ENCODE results near the gene TMEM69. TPM values are rescaled to one million over a fixed set of nuclear protein-coding genes. Genes with fewer than 3 reads are reported as not detected.

Gene TMEM69
- total and polyA plus RNA-seq, 10 of the 15 experiments (the other 5 are each of a cell fraction or from before 2014, with no cell fraction given), result 44.6 to 162 (median 88.8) TPM

DNA sequence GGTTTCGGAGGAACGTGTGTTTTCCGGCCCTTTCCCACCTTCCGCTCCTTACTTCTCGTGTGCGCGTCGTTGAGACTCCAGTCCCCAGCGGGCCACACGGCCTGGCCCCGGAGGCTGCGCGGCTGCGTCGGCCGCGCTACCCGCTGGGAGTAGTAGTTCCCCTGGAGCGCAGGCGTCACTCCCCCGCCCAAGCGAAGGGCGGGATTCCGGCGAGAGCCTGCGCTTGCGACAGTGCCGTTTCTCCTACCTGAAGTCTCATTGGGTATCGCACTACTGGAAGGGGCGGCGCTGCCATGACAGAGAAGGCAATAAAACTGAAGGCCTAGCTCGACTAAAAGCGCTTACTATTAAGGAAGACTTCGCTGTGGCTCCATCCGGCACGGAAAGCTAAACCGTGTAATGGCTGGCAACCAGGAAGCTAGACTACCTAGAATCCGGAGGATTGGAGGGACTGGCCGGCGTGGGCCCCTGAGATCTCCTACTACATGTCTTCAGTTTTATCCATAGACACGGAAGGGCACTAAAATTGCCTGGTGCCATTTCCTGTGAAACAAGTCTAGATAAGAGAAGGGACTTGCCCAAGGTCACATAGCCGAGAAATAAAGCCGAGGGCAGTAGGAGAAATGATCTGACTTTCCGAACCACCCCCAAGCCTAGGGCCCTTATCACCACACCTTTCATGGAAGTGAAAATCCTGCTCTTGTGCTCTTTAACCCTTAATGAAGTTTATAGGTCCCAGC, 797 bp upstream of the TMEM69 start (continued):
- TF ChIP-seq, protein P1, sequence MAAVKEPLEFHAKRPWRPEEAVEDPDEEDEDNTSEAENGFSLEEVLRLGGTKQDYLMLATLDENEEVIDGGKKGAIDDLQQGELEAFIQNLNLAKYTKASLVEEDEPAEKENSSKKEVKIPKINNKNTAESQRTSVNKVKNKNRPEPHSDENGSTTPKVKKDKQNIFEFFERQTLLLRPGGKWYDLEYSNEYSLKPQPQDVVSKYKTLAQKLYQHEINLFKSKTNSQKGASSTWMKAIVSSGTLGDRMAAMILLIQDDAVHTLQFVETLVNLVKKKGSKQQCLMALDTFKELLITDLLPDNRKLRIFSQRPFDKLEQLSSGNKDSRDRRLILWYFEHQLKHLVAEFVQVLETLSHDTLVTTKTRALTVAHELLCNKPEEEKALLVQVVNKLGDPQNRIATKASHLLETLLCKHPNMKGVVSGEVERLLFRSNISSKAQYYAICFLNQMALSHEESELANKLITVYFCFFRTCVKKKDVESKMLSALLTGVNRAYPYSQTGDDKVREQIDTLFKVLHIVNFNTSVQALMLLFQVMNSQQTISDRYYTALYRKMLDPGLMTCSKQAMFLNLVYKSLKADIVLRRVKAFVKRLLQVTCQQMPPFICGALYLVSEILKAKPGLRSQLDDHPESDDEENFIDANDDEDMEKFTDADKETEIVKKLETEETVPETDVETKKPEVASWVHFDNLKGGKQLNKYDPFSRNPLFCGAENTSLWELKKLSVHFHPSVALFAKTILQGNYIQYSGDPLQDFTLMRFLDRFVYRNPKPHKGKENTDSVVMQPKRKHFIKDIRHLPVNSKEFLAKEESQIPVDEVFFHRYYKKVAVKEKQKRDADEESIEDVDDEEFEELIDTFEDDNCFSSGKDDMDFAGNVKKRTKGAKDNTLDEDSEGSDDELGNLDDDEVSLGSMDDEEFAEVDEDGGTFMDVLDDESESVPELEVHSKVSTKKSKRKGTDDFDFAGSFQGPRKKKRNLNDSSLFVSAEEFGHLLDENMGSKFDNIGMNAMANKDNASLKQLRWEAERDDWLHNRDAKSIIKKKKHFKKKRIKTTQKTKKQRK (IDR thresholded peaks at IDR 0.05; ENCODE audit: low read depth, low read length), result no peak
- TF ChIP-seq MTA3 (IDR thresholded peaks at IDR 0.05; ENCODE audit: borderline replicate concordance, low read length) (no peak), ZNF384 (IDR thresholded peaks at IDR 0.05; ENCODE audit: borderline replicate concordance, low read depth, low read length) (no peak), YY1 (IDR thresholded peaks at IDR 0.05; ENCODE audit: low read depth, low read length) (peak; percentile 92), GABPA (IDR thresholded peaks at IDR 0.05; ENCODE audit: low read depth) (peak; percentile 76), LARP7 (IDR thresholded peaks at IDR 0.05) (no peak), SREBF2 (IDR thresholded peaks at IDR 0.05; ENCODE audit: low read length) (no peak), HDAC2 (IDR thresholded peaks at IDR 0.05) (no peak), STAT3 (IDR thresholded peaks at IDR 0.05; ENCODE audit: low read depth, low read length) (no peak), NFXL1 (IDR thresholded peaks at IDR 0.05; ENCODE audit: borderline replicate concordance) (no peak), IKZF2 (IDR thresholded peaks at IDR 0.05) (no peak; a peak in 1 of 4 replicates), POLR2A (IDR thresholded peaks at IDR 0.05; ENCODE audit: low read depth, low read length) (peak; percentile 93), SMAD5 (IDR thresholded peaks at IDR 0.05; ENCODE audit: low read depth) (peak; percentile 97), TCF7 (IDR thresholded peaks at IDR 0.05; ENCODE audit: borderline replicate concordance) (no peak), NRF1 (conservative IDR thresholded peaks at IDR 0.05; ENCODE audit: low read depth, low read length) (peak; percentile 71), PAX8 (IDR thresholded peaks at IDR 0.05) (no peak), TARDBP (IDR thresholded peaks at IDR 0.05; ENCODE audit: borderline replicate concordance) (peak; percentile 76; the same call in 1 of the 2 replicates), SPI1 (IDR thresholded peaks at IDR 0.05; ENCODE audit: borderline replicate concordance, insufficient read depth, low read depth, low read length) (no peak), KLF5 (IDR thresholded peaks at IDR 0.05; ENCODE audit: partially characterized antibody) (peak; percentile 31)
- TF ChIP-seq, protein P2, sequence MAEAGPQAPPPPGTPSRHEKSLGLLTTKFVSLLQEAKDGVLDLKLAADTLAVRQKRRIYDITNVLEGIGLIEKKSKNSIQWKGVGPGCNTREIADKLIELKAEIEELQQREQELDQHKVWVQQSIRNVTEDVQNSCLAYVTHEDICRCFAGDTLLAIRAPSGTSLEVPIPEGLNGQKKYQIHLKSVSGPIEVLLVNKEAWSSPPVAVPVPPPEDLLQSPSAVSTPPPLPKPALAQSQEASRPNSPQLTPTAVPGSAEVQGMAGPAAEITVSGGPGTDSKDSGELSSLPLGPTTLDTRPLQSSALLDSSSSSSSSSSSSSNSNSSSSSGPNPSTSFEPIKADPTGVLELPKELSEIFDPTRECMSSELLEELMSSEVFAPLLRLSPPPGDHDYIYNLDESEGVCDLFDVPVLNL (IDR thresholded peaks at IDR 0.05; ENCODE audit: low read depth, low read length), result no peak
- TF ChIP-seq, protein P3, sequence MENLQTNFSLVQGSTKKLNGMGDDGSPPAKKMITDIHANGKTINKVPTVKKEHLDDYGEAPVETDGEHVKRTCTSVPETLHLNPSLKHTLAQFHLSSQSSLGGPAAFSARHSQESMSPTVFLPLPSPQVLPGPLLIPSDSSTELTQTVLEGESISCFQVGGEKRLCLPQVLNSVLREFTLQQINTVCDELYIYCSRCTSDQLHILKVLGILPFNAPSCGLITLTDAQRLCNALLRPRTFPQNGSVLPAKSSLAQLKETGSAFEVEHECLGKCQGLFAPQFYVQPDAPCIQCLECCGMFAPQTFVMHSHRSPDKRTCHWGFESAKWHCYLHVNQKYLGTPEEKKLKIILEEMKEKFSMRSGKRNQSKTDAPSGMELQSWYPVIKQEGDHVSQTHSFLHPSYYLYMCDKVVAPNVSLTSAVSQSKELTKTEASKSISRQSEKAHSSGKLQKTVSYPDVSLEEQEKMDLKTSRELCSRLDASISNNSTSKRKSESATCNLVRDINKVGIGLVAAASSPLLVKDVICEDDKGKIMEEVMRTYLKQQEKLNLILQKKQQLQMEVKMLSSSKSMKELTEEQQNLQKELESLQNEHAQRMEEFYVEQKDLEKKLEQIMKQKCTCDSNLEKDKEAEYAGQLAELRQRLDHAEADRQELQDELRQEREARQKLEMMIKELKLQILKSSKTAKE (IDR thresholded peaks at IDR 0.05; ENCODE audit: low read depth, poor library complexity, severe bottlenecking), result peak; percentile 20
- TF ChIP-seq, protein P4, sequence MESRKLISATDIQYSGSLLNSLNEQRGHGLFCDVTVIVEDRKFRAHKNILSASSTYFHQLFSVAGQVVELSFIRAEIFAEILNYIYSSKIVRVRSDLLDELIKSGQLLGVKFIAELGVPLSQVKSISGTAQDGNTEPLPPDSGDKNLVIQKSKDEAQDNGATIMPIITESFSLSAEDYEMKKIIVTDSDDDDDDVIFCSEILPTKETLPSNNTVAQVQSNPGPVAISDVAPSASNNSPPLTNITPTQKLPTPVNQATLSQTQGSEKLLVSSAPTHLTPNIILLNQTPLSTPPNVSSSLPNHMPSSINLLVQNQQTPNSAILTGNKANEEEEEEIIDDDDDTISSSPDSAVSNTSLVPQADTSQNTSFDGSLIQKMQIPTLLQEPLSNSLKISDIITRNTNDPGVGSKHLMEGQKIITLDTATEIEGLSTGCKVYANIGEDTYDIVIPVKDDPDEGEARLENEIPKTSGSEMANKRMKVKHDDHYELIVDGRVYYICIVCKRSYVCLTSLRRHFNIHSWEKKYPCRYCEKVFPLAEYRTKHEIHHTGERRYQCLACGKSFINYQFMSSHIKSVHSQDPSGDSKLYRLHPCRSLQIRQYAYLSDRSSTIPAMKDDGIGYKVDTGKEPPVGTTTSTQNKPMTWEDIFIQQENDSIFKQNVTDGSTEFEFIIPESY (IDR thresholded peaks at IDR 0.05), result no peak
- TF ChIP-seq, protein P5, sequence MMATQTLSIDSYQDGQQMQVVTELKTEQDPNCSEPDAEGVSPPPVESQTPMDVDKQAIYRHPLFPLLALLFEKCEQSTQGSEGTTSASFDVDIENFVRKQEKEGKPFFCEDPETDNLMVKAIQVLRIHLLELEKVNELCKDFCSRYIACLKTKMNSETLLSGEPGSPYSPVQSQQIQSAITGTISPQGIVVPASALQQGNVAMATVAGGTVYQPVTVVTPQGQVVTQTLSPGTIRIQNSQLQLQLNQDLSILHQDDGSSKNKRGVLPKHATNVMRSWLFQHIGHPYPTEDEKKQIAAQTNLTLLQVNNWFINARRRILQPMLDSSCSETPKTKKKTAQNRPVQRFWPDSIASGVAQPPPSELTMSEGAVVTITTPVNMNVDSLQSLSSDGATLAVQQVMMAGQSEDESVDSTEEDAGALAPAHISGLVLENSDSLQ (IDR thresholded peaks at IDR 0.05), result peak; percentile 67; the same call in 1 of the 2 replicates
